ENCODE results near the gene GALNT18.

GALNT18 gene

GRCh38 chr11:11324090-11324489, 297.7 kb downstream of the GALNT18 start:
- DNase-seq: no peak
- intact Hi-C loops (cut with DNase I): no loop called here

GRCh38 chr11:11322101-11322500, 299.7 kb downstream of the GALNT18 start:
- intact Hi-C loops (cut with DNase I): no loop called here
- no peak for DNase-seq

DNA sequence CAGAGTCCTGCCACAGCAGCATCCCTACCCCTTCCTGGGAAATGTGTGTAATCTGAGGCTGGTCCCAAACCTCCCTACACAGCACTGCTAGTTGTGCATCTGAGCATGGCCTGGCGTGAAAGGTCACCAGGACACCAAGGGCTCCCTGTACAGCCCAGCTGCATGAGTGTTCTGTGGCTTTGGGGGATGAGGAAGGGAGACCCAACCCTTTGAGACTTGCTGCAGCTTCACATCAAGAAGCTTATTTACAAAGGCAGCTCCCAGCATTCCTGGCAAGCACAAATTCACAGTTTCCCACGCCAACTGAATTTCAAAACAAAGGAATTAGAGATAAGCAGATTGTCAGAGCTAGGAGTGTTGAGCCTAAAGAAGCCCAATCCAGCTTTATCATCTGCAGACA, 301.0 kb downstream of the GALNT18 start:
- no peak for DNase-seq
- intact Hi-C loops (cut with DNase I): no loop called here

- DNase-seq: peak in 1 of 42 donors; percentile 42
- intact Hi-C loops (cut with DNase I): no loop called here
These were observed 302.8 kb downstream of the GALNT18 start for GRCh38 chr11:11318961-11319360.

GRCh38 chr11:11318461-11318860, 303.3 kb downstream of the GALNT18 start:
- DNase-seq: no peak
- intact Hi-C loops (cut with DNase I): no loop called here

DNA sequence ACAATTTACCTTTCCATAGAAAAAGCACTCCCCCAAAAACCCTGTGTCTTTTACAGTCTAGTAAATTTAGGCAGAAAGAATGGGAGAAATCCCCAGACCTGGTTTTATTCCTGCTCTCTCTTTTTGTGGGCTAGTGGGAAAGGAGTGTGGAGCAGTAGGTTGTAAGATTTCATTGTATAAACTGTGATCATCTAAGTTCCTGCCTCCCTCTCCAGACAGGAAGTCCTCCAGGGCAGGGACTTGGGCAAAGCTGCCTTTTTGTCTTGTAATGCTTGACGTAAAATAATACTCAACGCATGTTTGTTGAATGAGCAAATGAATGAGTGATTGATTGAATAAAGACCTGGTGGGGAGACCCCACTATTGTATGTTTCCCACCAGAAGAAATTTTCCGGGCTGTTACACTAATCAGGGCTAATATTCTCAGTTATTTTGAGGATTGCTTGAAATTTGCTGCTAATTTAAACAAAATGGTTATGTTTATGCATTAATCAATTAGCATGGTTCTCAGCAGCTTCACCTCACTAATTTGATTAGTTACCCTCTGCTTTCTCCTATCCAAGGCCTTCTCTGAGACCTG, 305.1 kb downstream of the GALNT18 start:
- intact Hi-C loops (cut with DNase I): no loop called here
- no peak for DNase-seq

- DNase-seq: peak in 21 of 42 donors; percentile 7 to 60 (median 23)
- intact Hi-C loops (cut with DNase I): no loop called here
These were observed 307.7 kb downstream of the GALNT18 start for GRCh38 chr11:11313902-11314692.

- no peak for DNase-seq
- intact Hi-C loops (cut with DNase I): no loop called here
These were observed 308.4 kb downstream of the GALNT18 start for GRCh38 chr11:11313426-11313825.

GRCh38 chr11:11312738-11313137, 309.1 kb downstream of the GALNT18 start:
- peak in 1 of 42 donors; percentile 9 for DNase-seq
- intact Hi-C loops (cut with DNase I): no loop called here

- intact Hi-C loops (cut with DNase I): no loop called here
- no peak for DNase-seq
These were observed 310.6 kb downstream of the GALNT18 start for GRCh38 chr11:11311169-11311568.

DNA sequence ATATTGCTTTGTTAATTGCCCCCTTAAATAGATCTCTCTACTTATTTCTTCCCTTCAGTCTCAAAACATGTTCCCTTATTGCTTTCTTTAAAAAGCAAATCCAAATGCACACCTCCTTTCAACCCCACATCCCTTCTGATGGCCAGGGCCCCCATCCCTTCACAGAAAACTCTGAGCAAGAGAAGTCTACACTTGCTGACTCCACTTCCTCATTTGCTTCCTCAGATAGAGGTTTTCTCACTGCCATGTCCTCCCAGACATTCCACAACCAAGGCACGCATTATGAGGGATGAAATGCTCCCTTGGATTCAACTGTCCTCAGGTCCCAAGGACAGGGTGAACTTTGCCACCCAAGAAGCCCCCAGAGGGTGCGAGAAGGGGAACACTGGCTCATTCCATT, 311.9 kb downstream of the GALNT18 start:
- DNase-seq: no peak
- intact Hi-C loops (cut with DNase I): no loop called here

DNA sequence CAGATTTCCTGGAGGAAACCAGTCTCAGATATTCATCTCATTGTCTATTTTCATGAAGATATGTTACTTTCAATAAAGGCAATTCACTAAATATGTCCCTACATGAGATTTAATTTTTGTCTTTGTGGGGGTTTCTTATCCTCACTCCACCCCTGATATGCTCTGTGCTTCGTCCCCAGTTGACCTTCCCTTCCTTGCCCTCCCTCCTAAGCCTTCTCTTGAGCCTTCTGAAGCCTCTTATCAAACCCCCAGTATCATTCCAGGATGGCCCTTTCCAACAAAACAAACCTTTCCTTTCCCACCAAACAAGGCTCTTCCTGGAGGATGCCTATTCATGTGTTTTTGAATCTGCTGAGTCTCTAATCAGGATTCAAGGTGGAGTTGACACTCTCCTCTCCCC, 313.6 kb downstream of the GALNT18 start:
- no peak for DNase-seq
- intact Hi-C loops (cut with DNase I): no loop called here

DNA sequence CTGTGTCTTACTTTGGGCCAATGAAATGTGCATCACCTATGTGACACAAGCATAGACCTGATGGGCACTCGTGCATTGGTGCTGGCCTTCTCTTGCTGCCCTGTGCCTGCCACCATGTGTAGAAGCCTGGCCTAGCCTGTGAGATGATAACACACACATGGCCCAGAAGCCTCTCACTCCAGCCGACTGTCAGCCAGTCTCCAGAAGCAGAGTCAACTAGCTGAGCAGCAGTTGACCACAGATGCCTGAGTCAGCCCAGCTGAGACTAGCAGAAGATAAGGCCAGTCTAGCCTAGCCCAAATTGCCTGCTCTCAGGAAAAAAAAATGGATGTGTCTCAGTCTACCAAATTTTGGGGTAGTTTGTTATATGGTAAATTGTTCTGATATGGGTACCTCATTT, 314.9 kb downstream of the GALNT18 start:
- intact Hi-C loops (cut with DNase I): no loop called here
- no peak for DNase-seq

DNA sequence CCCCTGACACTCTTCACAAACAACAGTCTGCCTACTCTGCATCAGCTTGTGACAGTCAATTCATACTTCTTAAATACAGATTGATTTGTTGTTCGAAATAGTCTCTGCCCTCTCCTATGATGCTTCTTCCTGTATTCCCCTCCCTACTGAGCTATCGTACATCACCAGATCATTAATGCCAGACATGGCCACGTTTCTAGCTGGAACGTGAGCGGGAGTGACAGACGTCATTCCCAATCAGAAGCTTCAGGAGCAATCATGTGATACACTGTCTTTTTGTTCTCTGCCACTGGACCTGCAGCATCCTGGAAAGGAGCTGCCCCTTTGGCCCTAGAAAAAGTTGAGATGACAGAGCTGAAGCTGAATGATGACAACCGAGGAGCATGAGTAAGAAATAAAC, 317.3 kb downstream of the GALNT18 start:
- intact Hi-C loops (cut with DNase I): no loop called here

DNA sequence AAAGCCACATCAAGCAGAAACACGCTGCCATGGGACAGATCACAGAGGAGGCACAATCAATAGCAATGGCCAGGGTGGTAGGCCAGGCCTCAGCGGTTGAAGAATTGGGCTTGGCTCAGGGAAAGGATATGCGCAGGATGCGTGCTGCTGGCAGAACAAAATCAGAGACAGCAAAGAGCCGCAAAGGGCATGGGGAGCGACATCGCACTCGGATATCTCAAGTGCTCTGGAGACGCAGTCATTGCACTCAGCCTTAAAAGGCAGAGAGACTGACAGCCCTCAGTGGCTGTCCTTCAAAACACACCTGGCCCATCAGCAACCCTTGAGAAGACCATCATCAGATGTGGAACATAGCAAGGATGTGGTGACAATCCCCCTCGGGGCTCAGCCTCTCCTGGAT, 319.2 kb downstream of the GALNT18 start:
- no peak for DNase-seq
- intact Hi-C loops (cut with DNase I): no loop called here

More for the DNA sequence above, 317.3 kb downstream of the GALNT18 start:
- no peak for DNase-seq

DNA sequence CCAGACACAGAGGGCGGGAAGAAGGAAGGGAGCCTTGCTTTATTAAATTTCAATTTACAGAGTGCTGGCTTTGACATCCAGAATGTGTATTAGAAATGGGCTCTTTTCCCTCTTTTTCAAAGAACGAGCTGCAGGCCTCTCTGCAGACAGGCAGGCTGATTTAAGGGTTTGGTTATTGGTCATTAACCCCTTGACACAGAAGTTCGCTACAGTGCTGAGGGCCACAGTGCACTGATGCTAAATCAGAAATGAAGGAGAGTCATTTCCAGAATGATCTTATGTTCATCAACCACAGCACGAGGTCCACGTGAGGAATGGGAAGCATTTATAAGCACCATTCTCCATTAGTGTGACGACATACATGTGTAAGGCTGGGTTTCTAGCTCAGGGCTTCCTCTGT, 320.6 kb downstream of the GALNT18 start:
- no peak for DNase-seq
- intact Hi-C loops (cut with DNase I): no loop called here

DNA sequence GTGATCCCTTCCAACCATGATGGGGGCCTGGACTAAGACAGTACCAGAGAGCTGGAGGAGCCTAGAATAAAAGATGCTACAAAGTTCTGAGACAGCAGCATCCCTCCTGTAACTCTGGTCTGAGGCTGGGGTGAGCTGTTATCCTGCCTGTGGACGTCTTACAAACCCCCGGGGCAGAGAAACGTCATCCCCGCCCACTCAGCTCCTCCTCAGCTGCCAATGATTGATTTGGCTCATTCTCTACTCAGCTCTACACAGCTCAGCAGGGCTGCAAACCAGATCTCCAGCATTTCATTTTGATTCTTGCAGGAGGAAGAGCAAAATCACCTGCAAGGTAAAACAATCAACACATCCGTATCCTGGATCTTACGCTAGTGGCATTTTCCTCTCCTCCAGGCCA, 324.2 kb downstream of the GALNT18 start:
- DNase-seq: peak in 10 of 42 donors; percentile 14 to 60 (median 28)
- intact Hi-C loops (cut with DNase I): no loop called here

GRCh38 chr11:11296434-11296833, 325.4 kb downstream of the GALNT18 start:
- intact Hi-C loops (cut with DNase I): no loop called here
- no peak for DNase-seq

- peak in 1 of 42 donors; percentile 1 for DNase-seq
- intact Hi-C loops (cut with DNase I): no loop called here
These were observed 327.3 kb downstream of the GALNT18 start for GRCh38 chr11:11294551-11294855.

GRCh38 chr11:11293798-11294550, 327.8 kb downstream of the GALNT18 start:
- no peak for DNase-seq
- intact Hi-C loops (cut with DNase I): no loop called here
